NCI-H510A (cell line): Measurements from ENCODE around the gene RCSD1.

Experiments
- DNase-seq: peaks from one replicate; lab custom pipeline; 2025; lab: John Stamatoyannopoulos, UW

RCSD1 gene

DNA sequence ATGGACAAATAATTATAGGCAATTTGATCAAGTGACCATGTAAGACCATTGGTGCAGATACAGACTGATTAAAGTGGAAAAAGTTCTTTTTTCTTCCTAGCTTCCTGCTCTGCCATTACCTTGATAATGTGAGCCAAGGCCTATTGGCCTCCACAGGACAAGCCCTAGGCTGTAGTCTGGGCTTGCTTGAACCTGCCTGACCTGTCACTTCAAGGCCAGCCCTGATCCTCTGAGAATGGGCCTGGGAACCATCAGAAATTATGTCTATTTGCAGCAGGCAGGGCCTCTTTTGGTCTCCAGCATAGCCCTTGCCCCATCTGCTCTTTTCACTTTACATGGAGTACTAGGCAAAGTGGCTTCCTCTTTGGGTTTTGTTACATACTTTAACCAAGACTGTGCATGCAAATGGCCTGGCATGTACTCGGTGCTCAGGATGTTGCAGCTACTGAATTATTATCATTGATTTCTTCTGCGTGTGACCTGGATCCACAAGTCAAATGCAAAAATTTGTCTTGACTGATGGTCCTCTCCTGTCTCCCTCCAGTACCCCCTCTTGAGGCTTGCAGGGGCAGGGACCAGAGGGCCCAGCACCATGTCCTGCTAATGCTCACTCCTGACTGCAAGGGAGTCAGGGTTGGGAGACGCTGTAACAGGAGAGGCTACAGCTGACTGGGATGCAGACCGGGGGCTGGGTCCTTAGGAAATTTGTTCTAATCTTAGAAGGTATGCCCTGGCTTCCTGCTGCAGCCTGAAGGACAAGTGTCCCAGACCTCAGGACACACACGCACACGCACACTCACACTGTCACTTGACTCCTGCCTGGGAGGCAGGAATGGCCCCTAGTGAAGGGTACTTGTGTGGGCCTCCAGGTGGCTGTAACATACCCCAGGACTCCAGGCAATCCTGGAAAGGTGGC is 39.4 kb downstream of the RCSD1 start:
- DNase-seq: peak; percentile 34

DNA sequence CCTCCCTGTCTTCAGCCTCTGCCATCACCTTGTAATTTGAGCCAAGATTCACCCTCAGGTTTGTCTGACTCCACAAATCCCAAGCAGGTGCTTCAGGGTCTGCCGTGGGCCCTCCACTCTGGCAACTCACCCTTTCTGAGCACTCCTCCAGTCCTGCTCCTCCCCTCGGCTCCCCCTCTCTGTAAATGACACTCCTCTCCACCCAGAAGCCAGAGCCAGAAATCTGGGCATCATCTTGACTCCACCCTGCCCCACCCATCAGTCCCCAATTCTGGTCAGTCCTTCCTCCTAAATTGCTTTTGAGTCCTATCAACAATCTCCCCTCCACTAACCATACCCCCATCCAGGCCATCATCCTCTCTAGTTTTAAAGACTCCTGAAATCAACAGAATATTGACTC is 40.5 kb downstream of the RCSD1 start:
- no peak for DNase-seq

DNA sequence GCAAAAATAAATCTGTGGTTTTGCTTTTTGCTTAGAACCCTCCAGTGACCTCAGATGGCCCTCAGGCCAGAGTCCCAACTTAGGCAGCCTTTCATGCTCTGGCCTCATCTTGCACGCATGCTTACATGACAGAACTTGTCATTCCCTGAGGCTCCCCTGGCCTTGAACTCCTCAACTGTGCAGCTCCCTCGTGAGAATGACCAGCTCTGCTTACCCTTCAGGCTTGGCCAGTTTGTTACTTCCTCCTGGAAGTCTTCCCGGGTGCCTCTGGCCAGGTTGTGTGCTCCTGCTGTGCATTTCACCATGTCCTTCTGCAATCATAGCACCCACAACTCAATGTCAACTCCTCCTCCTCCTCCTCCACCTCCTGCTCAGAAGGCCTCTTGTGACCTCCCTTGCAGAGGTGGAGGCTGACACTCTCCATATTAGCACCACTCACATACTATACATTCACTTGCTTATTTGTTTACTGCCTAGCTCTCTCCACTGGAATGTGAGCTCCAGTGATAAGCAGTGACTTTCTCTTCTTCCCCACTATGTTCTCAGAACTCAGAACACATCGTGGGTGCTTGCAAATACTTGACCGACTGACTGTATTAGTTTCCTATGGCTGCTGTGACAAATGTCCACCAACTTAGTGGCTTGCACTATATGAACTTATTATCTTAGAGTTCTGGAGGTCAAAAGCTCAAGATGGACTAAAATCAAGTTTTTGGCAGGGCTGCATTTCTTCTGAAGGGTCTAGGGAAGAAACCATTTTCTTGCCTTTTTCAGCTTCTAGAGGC is 41.9 kb downstream of the RCSD1 start:
- no peak for DNase-seq

DNA sequence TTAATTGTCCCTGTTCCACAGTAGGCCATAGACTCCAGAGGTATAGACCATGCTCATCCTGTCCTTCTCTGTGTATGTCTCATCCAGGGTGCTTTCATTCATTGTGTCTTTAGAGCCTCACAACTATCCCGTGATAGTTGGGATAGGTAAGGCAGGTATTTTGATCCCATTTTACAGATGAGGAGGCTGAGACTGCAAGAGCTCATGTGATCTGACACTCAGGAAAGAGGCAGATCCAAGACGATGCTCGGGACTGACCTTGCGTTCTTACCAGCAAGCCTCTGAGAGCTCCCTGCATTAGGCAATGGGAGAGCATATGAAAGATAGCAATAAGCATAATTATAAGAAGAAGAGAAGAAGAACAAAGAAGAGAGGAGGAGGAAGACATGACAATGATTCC is 42.8 kb downstream of the RCSD1 start:
- DNase-seq: no peak

DNA sequence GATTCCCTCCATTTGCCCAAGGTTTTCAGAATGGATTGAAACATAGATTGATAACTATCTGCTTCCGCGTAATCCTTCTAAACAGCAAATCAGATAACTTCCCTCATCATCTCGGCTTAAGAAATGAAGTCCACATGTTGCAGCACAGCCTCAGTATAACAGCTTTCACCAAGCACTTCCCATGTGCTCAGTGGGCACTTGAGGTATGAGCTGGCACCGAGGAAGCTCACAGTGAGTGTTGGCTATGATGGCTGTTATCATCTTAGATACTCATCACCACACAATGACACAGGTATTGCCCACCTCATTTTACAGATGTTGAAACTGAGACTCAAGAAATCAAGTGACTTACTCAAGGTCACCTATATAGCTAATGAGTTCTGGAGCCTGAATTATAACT is 43.2 kb downstream of the RCSD1 start:
- DNase-seq: no peak

DNA sequence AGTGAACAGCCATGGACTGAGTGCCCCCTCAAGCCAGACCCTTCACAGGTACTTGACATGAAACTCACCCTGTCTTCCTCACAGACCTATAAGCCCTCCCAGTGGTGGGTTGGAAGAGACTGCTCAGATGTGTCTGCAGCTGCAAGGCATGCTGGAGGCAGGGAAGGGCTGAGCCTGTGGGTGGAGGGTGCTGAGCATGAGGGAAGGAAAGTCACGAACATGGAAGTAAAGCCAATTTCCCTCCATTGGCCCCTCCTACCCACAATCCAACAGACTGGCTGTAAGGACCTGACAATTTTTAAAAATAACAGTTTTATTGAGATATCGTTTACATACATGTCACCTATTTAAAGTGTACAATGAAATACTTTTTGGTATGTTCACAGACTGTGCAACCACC is 44.1 kb downstream of the RCSD1 start:
- DNase-seq: no peak

DNA sequence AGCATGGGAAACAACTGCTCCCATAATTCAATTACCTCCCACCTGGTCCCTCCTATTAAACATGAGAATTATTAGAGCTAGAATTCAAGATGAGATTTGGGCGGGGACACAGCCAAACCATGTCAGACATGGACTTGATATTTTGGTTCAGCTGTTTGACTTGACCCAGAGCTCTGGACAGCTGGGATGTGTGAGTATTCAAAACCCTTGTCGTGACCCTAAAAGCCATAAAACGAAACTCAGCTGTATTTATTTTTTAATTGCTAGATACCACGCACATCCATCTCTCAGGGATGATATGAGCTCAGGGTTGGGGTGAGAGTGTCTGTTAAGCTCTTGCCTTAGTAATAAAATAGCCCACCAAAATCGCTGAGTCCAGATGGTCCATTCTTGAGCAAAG is 45.4 kb downstream of the RCSD1 start:
- DNase-seq: no peak

DNA sequence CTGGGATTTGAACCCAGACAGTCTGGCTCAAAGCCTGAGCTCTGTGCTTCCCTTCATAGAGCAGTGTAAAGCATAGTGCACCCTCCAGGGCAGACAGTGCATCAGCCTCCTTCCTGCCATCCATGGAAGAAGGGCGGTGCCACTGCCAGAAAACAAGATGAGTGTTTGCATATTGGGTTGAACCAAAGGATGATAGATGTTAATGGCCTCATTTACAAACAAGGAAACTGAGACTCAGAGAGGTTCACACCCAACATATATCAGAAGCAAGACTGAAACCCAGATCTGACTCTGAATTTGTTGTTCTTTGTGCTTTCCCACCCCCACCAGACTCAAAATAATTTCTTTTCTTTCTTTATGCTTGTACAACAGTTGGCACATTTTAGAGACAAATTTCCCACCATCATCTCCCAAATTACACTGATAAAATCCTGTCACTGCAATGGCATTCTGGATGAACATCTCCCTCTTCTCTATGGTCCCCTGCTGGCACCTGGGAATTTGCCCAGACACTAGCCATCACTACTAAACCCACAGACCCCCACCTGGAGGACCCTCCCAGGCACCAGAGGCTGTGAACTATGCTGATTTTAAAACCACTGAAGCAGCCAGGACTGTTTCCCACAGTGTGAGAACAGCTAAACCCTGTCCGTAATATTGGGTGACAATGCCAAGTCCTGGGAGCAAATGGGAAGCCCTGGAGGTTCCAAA is 46.3 kb downstream of the RCSD1 start:
- DNase-seq: no peak

DNA sequence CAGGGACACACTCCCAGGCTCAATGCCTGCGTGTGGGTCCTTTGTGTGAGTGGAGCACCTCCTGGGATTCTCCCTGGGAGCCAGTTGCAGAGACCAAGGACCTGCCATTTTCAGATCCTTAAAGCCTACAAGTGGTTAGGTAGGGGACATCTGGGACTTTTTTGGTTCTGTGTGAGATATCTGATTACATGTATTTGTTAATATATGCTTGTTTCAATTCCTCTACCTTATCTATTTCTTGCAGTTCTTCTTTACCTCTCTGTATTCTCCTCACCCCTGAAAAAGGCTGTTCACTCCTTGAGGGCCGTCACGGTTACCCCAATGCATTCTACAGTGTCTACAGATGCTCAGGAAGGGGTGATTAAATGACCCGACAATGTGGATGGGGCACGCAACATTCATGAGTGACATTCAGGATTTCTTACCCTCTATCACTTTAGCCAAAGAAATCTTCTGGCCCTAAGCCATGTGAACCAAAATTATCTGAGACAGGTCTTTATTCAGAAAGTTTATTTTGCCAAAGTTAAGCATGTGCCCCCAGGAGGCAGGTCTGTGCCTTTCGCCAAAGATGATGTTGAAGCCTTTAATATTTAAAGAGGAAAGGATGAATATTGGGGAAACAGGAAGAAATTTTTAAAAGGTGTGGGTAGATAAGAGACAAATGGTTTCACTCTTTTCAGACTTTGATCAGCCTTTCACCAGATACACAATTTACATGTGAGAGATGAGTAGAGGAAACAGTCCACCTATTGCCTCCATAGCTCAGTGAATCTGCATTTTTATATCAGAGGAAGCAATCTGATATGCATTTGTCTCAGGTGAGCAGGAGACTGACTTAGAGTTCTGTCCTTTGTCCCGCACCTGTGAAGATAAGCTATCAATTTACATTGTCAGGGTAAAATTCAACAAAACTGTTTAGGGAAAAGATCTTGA is 47.1 kb downstream of the RCSD1 start:
- DNase-seq: no peak

DNA sequence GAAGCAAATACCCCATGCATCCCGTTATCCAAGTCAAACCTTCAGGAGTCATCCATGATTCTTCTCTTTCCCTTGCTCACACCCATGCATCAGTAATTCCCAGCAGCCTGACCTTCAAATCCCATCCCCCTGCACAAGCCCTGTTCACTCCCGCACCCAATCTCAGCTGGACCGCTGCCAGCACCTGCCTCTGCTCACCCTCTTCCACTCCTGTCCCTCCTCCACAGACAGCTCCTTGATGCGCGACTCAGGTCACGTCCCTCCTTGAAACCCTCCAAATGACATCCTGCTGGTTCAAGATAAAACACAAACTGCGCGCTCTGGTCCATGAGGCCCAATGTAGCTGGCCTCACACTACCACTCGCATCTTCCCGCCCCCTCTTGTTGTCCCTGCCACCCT is 48.4 kb downstream of the RCSD1 start:
- DNase-seq: no peak

DNA sequence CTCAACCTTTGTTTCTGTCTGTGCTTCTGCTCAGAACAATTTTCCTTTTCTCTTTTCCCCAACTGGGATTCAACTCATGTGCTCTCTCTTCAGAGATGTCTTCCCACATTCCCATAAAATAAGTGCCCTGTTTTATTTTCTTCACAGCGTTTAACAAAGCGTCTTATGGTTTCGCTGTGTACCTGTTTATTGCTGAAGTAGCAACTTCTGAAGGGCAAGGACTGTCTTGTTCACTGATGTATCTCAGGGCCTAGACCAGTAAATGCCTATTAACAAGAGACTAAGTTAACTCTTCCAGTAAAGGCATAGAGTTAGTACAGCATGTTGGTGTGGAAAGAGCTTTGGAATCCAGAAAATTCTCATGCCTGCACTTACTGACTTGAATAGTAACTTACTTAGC is 48.8 kb downstream of the RCSD1 start:
- no peak for DNase-seq

DNA sequence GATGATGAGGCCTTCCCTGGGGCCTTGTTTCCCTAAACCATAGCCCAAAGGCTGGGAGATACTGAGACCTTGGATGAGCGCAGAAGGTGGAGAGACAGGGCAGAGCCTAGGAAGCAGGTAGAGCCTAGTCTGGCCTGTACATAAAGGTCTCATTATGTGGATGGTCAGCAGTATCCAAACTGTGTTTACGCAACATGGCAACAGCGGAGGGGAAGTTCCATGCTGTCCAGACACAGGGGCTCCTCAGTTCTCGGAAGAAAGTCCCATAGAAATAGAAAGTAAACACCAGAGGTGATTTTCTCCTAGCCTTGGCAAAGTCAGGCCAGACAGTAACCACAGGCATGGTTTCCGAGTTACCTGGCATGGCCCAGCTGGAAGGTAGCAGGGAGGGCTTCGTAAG is 49.7 kb downstream of the RCSD1 start:
- no peak for DNase-seq

DNA sequence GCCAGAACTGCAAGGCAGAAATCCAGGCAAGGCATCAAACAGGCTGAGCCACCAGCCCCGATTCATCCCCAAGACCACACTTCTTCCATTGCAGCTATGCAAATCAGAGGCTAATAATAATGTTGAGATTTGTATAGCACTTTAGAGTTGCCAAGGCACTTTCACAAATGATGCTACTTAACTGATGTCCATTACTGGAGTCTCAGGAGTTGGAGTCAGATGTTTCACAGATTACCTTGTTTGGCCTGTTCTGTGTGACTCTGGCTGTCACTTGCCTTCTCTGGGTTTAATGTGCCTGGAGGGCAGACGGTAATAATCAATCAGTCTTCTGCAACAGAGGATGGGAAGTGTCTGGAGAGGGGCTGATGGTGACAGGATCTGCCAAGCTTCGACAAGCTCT is 51.0 kb downstream of the RCSD1 start:
- no peak for DNase-seq

DNA sequence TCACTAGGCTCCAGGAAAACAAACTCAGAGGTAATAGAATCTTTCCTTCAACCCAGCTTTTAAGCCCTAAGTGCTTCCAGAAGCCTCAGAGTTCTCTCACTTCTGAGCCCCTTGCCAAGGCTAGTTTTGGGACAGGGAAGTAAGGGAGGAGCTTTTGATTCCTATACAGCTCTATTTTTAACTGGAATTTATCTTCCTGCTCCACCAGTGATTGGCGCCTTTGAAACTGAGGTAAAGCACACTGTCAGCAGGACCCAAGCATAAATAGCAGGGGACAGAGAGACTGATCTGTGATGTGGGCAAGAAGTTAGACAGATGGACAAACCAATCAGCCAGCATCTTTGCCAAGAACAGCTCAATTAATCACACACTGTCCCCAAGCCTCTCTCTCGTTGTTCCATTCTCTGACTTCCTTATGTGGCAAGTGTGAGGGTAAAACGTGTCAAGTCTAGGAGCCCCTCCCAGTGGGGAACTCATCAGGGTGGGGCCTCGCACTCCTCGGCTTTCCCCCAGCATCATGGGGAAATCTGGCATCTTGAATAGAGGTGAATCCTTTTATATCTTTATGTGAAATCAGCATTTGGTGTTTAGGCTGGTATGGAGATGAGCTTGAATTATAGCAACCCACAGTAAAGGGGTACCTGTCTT is 51.5 kb downstream of the RCSD1 start:
- no peak for DNase-seq

DNA sequence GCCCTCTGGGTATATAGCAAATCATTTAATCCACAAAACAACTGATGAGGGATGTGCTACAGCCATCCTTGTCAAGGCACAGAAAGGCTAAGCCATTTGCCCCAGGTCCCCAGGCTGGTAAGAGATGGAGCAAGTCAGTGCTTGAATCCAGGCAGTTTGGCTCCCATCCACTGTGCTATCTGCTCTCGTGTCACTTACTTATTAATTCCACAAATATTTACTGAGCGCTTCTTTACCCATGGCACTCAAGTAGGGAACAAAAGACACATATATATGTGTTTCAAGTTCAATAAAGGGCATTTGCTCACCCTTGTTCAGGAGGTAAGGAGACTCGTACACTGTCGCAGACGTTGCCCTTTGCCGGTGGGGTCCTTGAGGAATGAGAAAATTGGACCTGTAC is 53.2 kb downstream of the RCSD1 start:
- DNase-seq: no peak

DNA sequence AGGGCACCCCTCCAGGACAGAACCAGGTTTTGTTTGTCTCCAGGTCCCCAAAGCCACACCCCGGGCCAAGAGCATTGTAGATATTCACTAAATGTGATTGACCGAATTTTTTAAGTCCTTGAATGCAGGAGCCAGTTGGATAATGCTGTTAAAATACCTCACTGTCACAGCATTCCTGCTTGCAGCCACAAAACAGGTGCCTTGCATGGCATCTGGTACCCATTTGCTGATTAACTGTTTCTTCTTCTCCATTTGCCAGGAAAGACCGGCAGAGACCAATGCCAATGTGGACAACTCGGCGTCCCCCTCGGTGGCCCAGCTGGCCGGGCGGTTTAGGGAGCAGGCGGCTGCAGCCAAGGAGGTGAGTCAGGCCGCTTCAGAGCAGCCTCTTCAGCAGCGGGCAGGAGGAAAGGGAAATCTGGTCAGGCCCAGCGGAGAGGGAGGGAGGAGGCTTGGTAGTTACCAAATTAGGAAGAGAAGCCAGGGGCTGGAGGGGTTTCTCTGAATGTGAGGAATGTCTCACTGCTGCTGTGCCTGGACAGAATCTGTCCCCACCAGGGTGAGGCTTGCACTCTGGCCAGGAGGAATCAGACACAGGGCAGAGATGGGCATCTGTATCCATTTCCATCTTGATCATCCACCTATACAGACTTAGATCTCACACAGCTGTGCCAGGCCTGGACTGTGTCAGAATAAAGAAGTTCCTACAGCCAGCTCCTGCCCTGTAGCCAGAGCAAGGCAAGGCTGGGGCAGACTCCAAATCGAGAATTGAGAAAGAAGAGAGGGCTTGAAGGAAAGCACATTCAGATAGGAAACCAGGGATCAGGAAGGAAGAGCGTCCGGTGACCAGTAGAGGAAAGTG is 53.8 kb downstream of the RCSD1 start:
- no peak for DNase-seq

DNA sequence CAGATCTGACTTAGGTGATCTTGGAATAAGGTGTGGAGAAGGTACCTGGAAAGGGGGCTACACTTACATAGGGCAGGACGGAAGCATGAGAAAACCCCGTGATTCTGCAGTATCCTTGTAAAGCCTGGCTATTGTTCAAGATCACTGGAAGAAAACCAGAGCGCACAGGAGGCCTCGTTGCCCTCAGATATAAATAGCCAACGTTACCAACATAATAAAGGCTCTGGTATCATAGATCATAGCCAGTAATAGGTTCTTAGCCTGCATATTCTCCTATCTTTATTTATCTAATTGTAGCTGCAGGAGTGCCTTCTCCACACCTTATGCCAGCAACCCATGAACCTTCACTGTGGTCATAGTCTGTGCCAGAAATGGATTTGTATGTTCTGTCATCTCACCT is 55.8 kb downstream of the RCSD1 start:
- no peak for DNase-seq

DNA sequence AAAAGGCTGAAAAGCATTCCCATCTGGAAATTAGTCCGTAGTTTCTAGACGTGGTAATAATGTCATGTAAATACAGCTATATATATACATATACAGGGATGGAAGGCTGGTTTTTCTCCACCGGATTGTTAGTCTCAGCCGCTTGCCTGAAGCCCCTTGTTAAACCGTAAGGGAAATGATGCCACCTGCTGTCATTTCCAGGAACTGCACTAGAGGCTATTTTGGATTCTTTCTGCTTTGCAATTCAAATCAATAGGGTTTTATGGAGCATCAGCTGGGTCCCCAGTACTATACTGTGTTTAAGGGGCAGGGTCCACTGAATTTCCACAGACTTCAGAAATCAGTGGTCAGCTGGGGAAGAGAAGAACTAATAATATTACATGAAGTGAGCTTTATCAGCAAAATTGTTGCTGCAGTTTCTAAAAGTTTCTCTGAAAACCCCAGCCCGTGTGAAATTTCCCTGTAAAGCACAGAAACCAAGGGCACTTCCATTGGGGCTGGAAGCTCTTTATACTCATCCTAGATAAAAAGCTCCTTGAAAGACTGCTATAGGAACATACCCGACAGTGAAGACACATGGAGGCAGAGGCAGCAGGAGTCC is 58.0 kb downstream of the RCSD1 start:
- DNase-seq: peak; percentile 36

DNA sequence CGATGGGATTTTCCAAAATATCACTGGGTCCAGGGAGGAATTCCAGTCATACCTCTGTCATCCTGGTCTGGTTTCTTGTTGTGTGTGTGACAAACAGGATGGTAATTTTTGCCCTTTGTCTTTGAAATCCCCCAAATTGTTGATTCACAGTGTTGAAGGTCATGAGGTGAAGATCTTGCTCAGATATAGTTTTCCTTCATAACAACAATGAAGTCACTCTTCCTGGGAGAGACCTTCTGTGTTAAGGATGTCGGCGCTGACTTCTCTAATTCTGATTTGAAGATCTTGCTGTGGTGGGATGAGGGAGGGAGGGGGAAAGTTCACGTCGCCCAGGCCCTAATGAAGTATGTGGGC is 59.5 kb downstream of the RCSD1 start:
- no peak for DNase-seq

DNA sequence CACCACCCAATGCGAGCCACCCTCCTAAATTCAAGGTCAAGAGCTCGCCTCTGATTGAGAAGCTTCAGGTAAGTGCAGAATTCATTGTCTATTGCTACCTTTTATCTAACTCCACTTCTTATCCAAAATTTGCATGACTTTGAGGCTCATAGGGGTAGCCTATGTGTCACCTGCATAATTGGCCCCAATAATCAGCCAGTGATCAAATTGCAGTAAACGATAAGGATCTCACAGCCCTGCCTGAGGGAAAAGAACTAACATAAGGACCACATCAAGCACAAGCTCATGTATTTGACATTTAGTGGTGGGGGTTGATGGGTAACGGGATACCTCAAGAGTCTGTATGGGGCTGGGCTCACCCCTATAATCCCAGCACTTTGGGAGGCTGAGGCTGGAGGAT is 60.0 kb downstream of the RCSD1 start:
- DNase-seq: no peak
